Upper lobe of left lung (tissue), 4 donors: ENCODE measurements around the gene HSF2.
A peak's percentile ranks its signal among the peaks of the same experiment; 100 is the strongest.

Experiments used
- EP300 ChIP-seq, 4 donors: sonication (generic); formaldehyde crosslinking; IDR thresholded peaks; one replicate each; pipeline ENCODE4 v1.5.1; 2017; ENCODE audit warnings: antibody characterized with exemption in 4 of 4, control low read depth in 2 of 4
- POLR2A ChIP-seq, 4 donors: fragments of 450-650 bp; IDR thresholded peaks; one replicate each; pipeline ENCODE4 v1.5.1; 2016 to 2017; ENCODE audit warnings: antibody characterized with exemption in 4 of 4, mild to moderate bottlenecking in 2 of 4
- TF ChIP-seq, protein P1 (sequence below), 6 experiments: fragments of 450-650 bp in 4 of 6; fragments of 200-600 bp in 2 of 6; sonication (generic) in 2 of 6; IDR thresholded peaks; one replicate each; pipeline ENCODE4 v1.5.1; 2016 to 2019; ENCODE audit warnings: antibody characterized with exemption in 6 of 6

GRCh38 chr6:122476131-122476530, 76.7 kb downstream of the HSF2 start:
- TF ChIP-seq, protein P1, sequence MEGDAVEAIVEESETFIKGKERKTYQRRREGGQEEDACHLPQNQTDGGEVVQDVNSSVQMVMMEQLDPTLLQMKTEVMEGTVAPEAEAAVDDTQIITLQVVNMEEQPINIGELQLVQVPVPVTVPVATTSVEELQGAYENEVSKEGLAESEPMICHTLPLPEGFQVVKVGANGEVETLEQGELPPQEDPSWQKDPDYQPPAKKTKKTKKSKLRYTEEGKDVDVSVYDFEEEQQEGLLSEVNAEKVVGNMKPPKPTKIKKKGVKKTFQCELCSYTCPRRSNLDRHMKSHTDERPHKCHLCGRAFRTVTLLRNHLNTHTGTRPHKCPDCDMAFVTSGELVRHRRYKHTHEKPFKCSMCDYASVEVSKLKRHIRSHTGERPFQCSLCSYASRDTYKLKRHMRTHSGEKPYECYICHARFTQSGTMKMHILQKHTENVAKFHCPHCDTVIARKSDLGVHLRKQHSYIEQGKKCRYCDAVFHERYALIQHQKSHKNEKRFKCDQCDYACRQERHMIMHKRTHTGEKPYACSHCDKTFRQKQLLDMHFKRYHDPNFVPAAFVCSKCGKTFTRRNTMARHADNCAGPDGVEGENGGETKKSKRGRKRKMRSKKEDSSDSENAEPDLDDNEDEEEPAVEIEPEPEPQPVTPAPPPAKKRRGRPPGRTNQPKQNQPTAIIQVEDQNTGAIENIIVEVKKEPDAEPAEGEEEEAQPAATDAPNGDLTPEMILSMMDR (IDR thresholded peaks at IDR 0.05), result peak in 3 of 6 experiments; percentile 13 to 27 (median 25)
- TF ChIP-seq EP300 (IDR thresholded peaks at IDR 0.05) (no peak), POLR2A (IDR thresholded peaks at IDR 0.05) (no peak)
